ENCODE measurements around the gene PHC1. TPM values are rescaled to one million over a fixed set of nuclear protein-coding genes. Genes with fewer than 3 reads are reported as not detected.
A peak's percentile ranks its signal among the peaks of the same experiment; 100 is the strongest.
"Not testable (repeated sequence)": the region's sequence is repeated elsewhere in the genome, so short reads cannot be mapped to it uniquely, and the experiment has no call there.

PHC1 gene
- total and polyA plus RNA-seq, 7 experiments from 2014 or later = 15.4 to 55.0 (median 36.8) TPM

DNA sequence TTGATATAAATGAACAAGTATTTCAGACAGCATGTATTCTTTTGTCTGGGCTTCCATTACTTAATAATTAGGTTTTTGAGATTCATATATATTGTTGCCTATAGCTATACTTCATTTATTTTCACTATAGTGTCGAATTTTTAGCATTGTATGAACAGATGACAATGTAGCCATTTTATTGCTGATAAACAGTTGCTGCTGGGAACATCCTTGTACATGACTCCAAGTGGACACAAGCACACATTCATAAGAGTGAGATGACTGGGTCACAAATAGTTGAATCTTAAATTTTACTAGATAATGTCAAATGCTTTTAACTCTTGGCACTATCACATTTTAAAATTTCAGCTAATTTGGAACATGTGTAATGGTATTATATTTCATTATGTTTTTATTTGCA is 19.3 kb upstream of the PHC1 start:
- ChIA-PET CTCF (interaction anchor here (1.3 kb wide), 1 partner anchor 143 kb away, joined by 9 read pairs; no protein-coding TSS in a partner anchor), POLR2A (no interaction called here)
- H3K4me3 ChIP-seq (ENCODE audit: low read length) = no peak overlapping the region
- Mint-ChIP-seq H3K36me3 (no peaks in the 10 kb centered on the region), H3K27ac (no peak overlapping the region), H3K27me3 (peaks cover 0 to 24% (median 5%) of the 10 kb centered on the region in 5 donors), H3K4me1 (peaks cover 0 to 12% (median 6%) of the 10 kb centered on the region in 7 donors), H3K9me3 (no peaks in the 10 kb centered on the region), H3K4me3 (no peak overlapping the region)
- H3K36me3 ChIP-seq (ENCODE audit: control insufficient read depth in 2 of 3, insufficient read depth in 3 of 3, low read length in 3 of 3) = no peaks in the 10 kb centered on the region
- H3K9me3 ChIP-seq (ENCODE audit: control insufficient read depth in 2 of 3, low read length in 3 of 3) = no peaks in the 10 kb centered on the region
- DNase-seq (no peak), ATAC-seq (no peak)
- no peak overlapping the region for H3K27ac ChIP-seq (ENCODE audit: low read depth, low read length)
- H3K27me3 ChIP-seq (ENCODE audit: control insufficient read depth in 2 of 2, insufficient read depth in 2 of 2, low read length in 2 of 2) = no peaks in the 10 kb centered on the region
- no peaks in the 10 kb centered on the region for H3K4me1 ChIP-seq (ENCODE audit: control insufficient read depth in 2 of 2, insufficient read depth in 2 of 2, low read length in 2 of 2)
- intact Hi-C loops (cut with micrococcal nuclease) = loop anchor here (5.0 kb wide), 2 partner anchors 198 to 238 kb away; partner anchors contain the start of gene RIMKLB (in 1 of the 2)

DNA sequence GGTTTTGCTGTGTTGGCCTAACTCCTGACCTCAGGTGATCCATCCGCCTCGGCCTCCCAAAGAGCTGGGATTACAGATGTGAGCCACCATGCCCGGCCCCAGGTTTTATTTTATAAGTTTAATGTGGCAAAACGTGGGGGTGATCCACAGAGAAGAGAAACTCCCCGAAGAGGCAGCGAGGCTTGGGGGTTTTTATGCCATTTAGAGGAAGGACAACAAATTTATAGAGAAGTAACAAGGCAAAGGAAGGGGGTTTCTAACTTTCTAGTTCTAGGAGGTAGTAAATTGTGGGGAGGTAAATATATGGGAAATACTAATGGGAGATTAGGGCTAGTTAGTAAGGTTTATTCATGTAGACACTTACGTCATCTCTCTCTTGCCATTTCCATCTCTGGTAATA is 17.2 kb upstream of the PHC1 start:
- CTCF ChIA-PET = no interaction called here
- POLR2A ChIA-PET = no interaction called here

DNA sequence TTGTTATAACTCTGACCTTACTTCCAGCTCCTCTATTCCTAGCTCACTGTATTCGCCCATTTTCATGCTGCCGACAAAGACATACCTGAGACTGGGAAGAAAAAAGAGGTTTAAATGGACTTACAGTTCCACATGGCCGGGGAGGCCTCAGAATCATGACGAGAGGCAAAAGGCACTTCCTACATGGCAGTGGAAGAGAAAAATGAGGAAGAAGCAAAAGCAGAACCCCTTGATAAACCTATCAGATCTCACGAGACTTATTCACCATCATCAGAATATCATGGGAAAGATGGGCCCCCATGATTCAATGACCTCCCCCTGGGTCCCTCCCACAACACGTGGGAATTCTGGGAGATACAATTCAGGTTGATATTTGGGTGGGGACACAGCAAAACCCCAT is 14.5 kb upstream of the PHC1 start:
- Histone ChIP-seq H3K36me3 (ENCODE audit: control insufficient read depth in 2 of 3, insufficient read depth in 3 of 3, low read length in 3 of 3) (no peaks in the 10 kb centered on the region), H3K27me3 (ENCODE audit: control insufficient read depth in 2 of 2, insufficient read depth in 2 of 2, low read length in 2 of 2) (no peaks in the 10 kb centered on the region), H3K4me3 (ENCODE audit: low read length) (no peak overlapping the region), H3K4me1 (ENCODE audit: control insufficient read depth in 2 of 2, insufficient read depth in 2 of 2, low read length in 2 of 2) (no peaks in the 10 kb centered on the region), H3K27ac (ENCODE audit: low read depth, low read length) (no peak overlapping the region), H3K9me3 (ENCODE audit: control insufficient read depth in 2 of 3, low read length in 3 of 3) (no peaks in the 10 kb centered on the region)
- Mint-ChIP-seq H3K9me3 (no peaks in the 10 kb centered on the region), H3K27me3 (peaks cover 0 to 20% (median 7%) of the 10 kb centered on the region in 5 donors), H3K27ac (no peak overlapping the region), H3K36me3 (peaks cover 0 to 4% (median 0%) of the 10 kb centered on the region in 5 donors), H3K4me1 (peaks cover 0 to 6% (median 0%) of the 10 kb centered on the region in 7 donors), H3K4me3 (no peak overlapping the region)
- DNase-seq (no peak), ATAC-seq (no peak)
- POLR2A ChIA-PET = no interaction called here
- intact Hi-C loops (cut with micrococcal nuclease) = no loop called here
- CTCF ChIA-PET = no interaction called here

More for the DNA sequence above, 17.2 kb upstream of the PHC1 start:
- H3K9me3 Mint-ChIP-seq = no peaks in the 10 kb centered on the region
- H3K9me3 ChIP-seq (ENCODE audit: control insufficient read depth in 2 of 3, low read length in 3 of 3) = no peaks in the 10 kb centered on the region
- H3K27ac ChIP-seq (ENCODE audit: low read depth, low read length) = no peak overlapping the region
- no peaks in the 10 kb centered on the region for H3K36me3 ChIP-seq (ENCODE audit: control insufficient read depth in 2 of 3, insufficient read depth in 3 of 3, low read length in 3 of 3)
- H3K36me3 Mint-ChIP-seq = no peaks in the 10 kb centered on the region
- H3K4me1 Mint-ChIP-seq = peaks cover 0 to 7% (median 0%) of the 10 kb centered on the region in 7 donors
- DNase-seq (no peak), ATAC-seq (no peak)
- intact Hi-C loops (cut with micrococcal nuclease) = no loop called here
- no peaks in the 10 kb centered on the region for H3K27me3 ChIP-seq (ENCODE audit: control insufficient read depth in 2 of 2, insufficient read depth in 2 of 2, low read length in 2 of 2)
- H3K4me3 Mint-ChIP-seq = no peak overlapping the region
- peaks cover 0 to 18% (median 5%) of the 10 kb centered on the region in 5 donors for H3K27me3 Mint-ChIP-seq
- H3K4me1 ChIP-seq (ENCODE audit: control insufficient read depth in 2 of 2, insufficient read depth in 2 of 2, low read length in 2 of 2) = no peaks in the 10 kb centered on the region
- peak overlapping the region in 1 of 9 donors; percentile 70 for H3K27ac Mint-ChIP-seq
- H3K4me3 ChIP-seq (ENCODE audit: low read length) = no peak overlapping the region

DNA sequence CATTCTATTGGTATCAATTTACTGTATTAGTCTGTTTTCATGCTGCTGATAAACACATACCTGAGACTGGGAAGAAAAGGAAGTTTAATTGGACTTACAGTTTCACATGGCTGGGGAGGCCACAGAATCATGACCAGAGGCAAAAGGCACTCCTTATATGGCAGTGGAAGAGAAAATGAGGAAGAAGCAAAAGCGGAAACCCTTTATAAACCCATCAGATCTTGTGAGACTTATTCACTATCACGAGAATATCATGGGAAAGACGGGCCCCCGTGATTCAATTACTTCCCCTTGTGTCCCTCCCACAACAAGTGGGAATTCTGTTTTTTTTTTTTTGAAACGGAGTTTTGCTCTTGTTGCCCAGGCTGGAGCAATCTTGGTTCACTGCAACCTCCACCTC is 11.6 kb upstream of the PHC1 start:
- H3K9me3 ChIP-seq (ENCODE audit: control insufficient read depth in 2 of 3, low read length in 3 of 3); H3K4me3 ChIP-seq (ENCODE audit: low read length); H3K9me3 Mint-ChIP-seq; H3K36me3 Mint-ChIP-seq; H3K27ac Mint-ChIP-seq; H3K4me1 Mint-ChIP-seq; H3K4me3 Mint-ChIP-seq; DNase-seq; intact Hi-C loops (cut with micrococcal nuclease); H3K27ac ChIP-seq (ENCODE audit: low read depth, low read length); H3K27me3 ChIP-seq (ENCODE audit: control insufficient read depth in 2 of 2, insufficient read depth in 2 of 2, low read length in 2 of 2); H3K4me1 ChIP-seq (ENCODE audit: control insufficient read depth in 2 of 2, insufficient read depth in 2 of 2, low read length in 2 of 2); H3K36me3 ChIP-seq (ENCODE audit: control insufficient read depth in 2 of 3, insufficient read depth in 3 of 3, low read length in 3 of 3): not testable (repeated sequence)
- peaks cover 0 to 17% (median 5%) of the 10 kb centered on the region in 5 donors for H3K27me3 Mint-ChIP-seq
- CTCF ChIA-PET = interaction anchor here (0.6 kb wide), 1 partner anchor 198 kb away, joined by 4 read pairs; no protein-coding TSS in a partner anchor
- POLR2A ChIA-PET = interaction anchor here (0.7 kb wide), 1 partner anchor 203 kb away, joined by 4 read pairs; no protein-coding TSS in a partner anchor
- ATAC-seq = peak; percentile 72

DNA sequence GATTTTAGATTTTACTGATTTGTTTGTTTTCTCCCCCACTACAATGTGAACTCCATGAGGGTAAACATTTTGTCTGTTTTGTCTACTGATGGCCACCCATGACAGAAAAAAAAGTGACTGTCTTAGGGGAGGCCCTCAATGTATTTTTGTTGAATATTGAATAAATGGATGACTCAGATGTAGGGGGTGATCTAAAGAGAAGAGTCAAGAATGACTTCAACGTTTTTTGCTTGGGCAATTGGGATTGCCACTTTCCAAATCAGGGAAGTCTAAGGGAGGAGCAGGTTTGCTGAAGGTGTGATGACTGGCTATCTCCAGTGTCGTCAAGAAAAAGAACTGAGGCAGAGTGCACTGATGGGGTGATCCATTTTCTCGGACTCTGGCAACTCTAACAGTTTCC is 10.7 kb upstream of the PHC1 start:
- H3K4me3 ChIP-seq (ENCODE audit: low read length) = no peak overlapping the region

DNA sequence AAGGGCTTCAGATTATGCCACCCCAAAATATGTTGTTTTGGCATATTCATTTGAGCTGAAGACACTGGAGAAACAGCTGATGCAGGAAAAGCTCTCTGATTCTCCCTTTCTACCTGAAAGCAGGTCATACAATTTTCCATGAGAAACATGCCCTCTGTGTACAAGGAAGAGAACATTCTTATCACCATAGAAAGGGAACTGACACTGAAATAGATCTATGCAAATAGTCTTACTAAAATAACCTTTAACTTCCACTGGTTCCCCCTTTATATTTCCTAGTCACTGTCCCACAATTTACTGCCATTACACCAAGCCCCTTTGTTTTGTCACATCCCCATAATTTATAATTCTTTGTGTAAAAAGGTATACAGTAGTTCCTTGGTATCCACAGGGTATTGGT is 9.6 kb upstream of the PHC1 start:
- ChIA-PET POLR2A (no interaction called here), CTCF (no interaction called here)
- DNase-seq (no peak), ATAC-seq (no peak)
- H3K36me3 ChIP-seq (ENCODE audit: control insufficient read depth in 2 of 3, insufficient read depth in 3 of 3, low read length in 3 of 3) = no peaks in the 10 kb centered on the region
- no peak overlapping the region for H3K27ac Mint-ChIP-seq
- H3K4me1 Mint-ChIP-seq = peaks cover 0 to 4% (median 0%) of the 10 kb centered on the region in 7 donors
- H3K9me3 ChIP-seq (ENCODE audit: control insufficient read depth in 2 of 3, low read length in 3 of 3) = no peaks in the 10 kb centered on the region
- H3K4me3 ChIP-seq (ENCODE audit: low read length) = no peak overlapping the region
- no peaks in the 10 kb centered on the region for H3K4me1 ChIP-seq (ENCODE audit: control insufficient read depth in 2 of 2, insufficient read depth in 2 of 2, low read length in 2 of 2)
- peaks cover 0 to 4% (median 0%) of the 10 kb centered on the region in 5 donors for H3K36me3 Mint-ChIP-seq
- intact Hi-C loops (cut with micrococcal nuclease) = no loop called here
- no peaks in the 10 kb centered on the region for H3K27me3 ChIP-seq (ENCODE audit: control insufficient read depth in 2 of 2, insufficient read depth in 2 of 2, low read length in 2 of 2)
- no peak overlapping the region for H3K27ac ChIP-seq (ENCODE audit: low read depth, low read length)
- H3K4me3 Mint-ChIP-seq = no peak overlapping the region
- H3K27me3 Mint-ChIP-seq = peaks cover 0 to 17% (median 4%) of the 10 kb centered on the region in 5 donors
- no peaks in the 10 kb centered on the region for H3K9me3 Mint-ChIP-seq

More for the DNA sequence above, 10.7 kb upstream of the PHC1 start:
- Histone ChIP-seq H3K4me1 (ENCODE audit: control insufficient read depth in 2 of 2, insufficient read depth in 2 of 2, low read length in 2 of 2) (no peaks in the 10 kb centered on the region), H3K9me3 (ENCODE audit: control insufficient read depth in 2 of 3, low read length in 3 of 3) (no peaks in the 10 kb centered on the region), H3K36me3 (ENCODE audit: control insufficient read depth in 2 of 3, insufficient read depth in 3 of 3, low read length in 3 of 3) (no peaks in the 10 kb centered on the region), H3K27ac (ENCODE audit: low read depth, low read length) (no peak overlapping the region), H3K27me3 (ENCODE audit: control insufficient read depth in 2 of 2, insufficient read depth in 2 of 2, low read length in 2 of 2) (no peaks in the 10 kb centered on the region)
- H3K27ac Mint-ChIP-seq = no peak overlapping the region
- CTCF ChIA-PET = no interaction called here
- H3K9me3 Mint-ChIP-seq = no peaks in the 10 kb centered on the region
- H3K36me3 Mint-ChIP-seq = peaks cover 0 to 4% (median 0%) of the 10 kb centered on the region in 5 donors
- ATAC-seq (no peak), DNase-seq (no peak)
- peaks cover 0 to 17% (median 4%) of the 10 kb centered on the region in 5 donors for H3K27me3 Mint-ChIP-seq
- peaks cover 0 to 6% (median 0%) of the 10 kb centered on the region in 7 donors for H3K4me1 Mint-ChIP-seq
- no peak overlapping the region for H3K4me3 Mint-ChIP-seq
- POLR2A ChIA-PET = no interaction called here
- intact Hi-C loops (cut with micrococcal nuclease) = no loop called here

DNA sequence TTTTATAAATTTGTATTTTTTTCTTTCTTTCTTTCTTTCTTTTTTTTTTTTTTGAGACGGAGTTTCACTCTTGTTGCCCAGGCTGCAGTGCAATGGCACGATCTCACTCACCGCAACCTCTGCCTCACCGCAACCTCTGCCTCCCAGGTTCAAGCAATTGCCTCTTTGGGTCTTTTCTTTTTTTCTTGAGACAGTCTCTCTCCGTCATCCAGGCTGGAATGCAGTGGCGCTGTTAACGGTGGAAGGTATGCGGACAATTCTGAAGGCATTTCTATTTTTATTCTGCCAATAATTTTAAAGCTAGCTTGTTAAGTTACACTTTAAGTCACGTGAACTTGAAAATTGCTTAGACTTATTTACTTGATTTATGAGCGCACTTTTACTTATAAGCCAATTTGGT is 8.8 kb upstream of the PHC1 start:
- Histone ChIP-seq H3K36me3 (ENCODE audit: control insufficient read depth in 2 of 3, insufficient read depth in 3 of 3, low read length in 3 of 3) (no peaks in the 10 kb centered on the region), H3K4me1 (ENCODE audit: control insufficient read depth in 2 of 2, insufficient read depth in 2 of 2, low read length in 2 of 2) (no peaks in the 10 kb centered on the region), H3K27ac (ENCODE audit: low read depth, low read length) (no peak overlapping the region), H3K9me3 (ENCODE audit: control insufficient read depth in 2 of 3, low read length in 3 of 3) (no peaks in the 10 kb centered on the region), H3K4me3 (ENCODE audit: low read length) (no peak overlapping the region), H3K27me3 (ENCODE audit: control insufficient read depth in 2 of 2, insufficient read depth in 2 of 2, low read length in 2 of 2) (no peaks in the 10 kb centered on the region)
- ChIA-PET CTCF (no interaction called here), POLR2A (no interaction called here)
- ATAC-seq = no peak
- Mint-ChIP-seq H3K4me3 (no peak overlapping the region), H3K4me1 (peaks cover 0 to 4% (median 0%) of the 10 kb centered on the region in 7 donors), H3K9me3 (no peaks in the 10 kb centered on the region), H3K27ac (no peak overlapping the region), H3K27me3 (peaks cover 0 to 17% (median 4%) of the 10 kb centered on the region in 5 donors), H3K36me3 (peaks cover 0 to 4% (median 0%) of the 10 kb centered on the region in 5 donors)
- intact Hi-C loops (cut with micrococcal nuclease) = no loop called here
- DNase-seq = no peak

All from naive thymus-derived CD4-positive, alpha-beta T cell (primary cell).